ENCODE data around the gene TGM3.
"Not testable (repeated sequence)": the region's sequence is repeated elsewhere in the genome, so short reads cannot be mapped to it uniquely, and the experiment has no call there.

Gene TGM3, protein sequence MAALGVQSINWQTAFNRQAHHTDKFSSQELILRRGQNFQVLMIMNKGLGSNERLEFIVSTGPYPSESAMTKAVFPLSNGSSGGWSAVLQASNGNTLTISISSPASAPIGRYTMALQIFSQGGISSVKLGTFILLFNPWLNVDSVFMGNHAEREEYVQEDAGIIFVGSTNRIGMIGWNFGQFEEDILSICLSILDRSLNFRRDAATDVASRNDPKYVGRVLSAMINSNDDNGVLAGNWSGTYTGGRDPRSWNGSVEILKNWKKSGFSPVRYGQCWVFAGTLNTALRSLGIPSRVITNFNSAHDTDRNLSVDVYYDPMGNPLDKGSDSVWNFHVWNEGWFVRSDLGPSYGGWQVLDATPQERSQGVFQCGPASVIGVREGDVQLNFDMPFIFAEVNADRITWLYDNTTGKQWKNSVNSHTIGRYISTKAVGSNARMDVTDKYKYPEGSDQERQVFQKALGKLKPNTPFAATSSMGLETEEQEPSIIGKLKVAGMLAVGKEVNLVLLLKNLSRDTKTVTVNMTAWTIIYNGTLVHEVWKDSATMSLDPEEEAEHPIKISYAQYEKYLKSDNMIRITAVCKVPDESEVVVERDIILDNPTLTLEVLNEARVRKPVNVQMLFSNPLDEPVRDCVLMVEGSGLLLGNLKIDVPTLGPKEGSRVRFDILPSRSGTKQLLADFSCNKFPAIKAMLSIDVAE

DNA sequence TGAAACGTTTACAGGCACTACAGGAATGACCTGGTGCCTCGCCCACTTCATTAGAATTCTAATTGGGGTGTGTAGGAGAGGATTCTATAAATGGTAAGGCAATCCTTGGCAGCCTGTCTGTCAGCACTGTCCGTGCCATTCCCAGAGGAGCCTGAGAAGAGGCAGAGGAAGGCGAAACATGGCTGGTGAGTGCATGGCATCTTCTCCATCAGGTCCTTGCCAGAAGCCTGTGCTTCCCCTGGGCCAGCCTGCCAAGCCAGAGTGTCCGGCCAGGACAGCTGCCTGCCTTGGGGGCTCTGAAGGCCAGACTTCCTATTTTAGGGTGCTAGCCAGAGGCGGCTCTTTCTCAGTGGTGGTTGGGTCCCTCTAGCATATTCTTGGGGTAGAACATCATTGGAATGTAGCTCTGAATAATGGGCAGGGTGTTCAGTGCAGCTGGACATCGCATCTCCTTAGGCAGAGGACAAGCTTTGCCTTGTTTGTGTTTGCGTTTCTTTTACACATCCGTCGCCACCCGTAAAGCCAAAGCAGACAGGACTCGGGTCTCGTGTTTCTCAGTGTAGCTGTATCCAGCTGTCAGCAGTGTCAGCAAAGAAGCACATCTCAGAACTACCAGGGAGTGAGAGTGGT, at the start of gene TGM3:
Gene TGM3 (plus strand): TSS at position 116 of the 630 bp plus-strand sequence. CDS start 63 bp downstream, at position 179.
- no peak for DNase-seq

GRCh38 chr20:2246069-2246491, 49.7 kb upstream of the TGM3 start:
- DNase-seq: no peak

DNA sequence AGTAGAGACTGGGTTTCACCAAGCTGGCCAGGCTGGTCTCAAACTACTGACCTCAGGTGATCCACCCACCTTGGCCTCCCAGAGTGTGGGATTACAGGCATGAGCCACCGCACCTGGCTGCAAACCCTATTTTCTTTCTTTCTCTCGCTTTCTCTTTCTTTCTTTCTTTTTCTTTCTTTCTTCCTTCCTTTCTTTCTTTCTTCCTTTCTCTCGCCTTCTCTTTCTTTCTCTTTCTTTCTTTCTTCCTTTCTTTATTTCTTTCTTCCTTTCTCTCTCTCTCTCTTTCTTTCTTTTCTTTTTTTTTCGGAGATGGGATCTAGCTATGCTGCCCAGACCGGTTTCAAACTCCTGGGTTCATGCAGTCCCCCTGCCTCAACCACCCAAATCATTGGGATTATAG, 47.0 kb upstream of the TGM3 start:
- DNase-seq: no peak

- no peak for DNase-seq
Measured at GRCh38 chr20:2249935-2250334, 45.9 kb upstream of the TGM3 start.

- no peak for DNase-seq
Measured at GRCh38 chr20:2252419-2252997, 43.3 kb upstream of the TGM3 start.

DNA sequence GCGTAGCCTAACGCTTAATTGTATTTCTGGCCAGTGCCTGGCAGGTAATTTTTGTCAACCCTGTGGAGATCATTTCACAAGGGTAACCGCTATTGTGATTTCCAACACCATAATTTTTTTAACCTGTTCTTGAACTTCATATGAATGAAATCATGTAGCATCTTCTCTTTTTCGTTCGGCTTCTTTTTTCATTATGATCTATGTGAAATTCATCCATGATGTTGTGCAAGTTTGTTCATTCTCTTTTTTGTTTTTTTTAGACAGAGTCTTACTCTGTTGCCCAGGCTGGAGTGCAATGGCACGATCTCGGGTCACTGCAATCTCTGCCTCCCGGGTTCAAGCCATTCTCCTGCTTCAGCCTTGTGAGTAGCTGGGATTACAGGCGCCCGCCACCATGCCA, 42.5 kb upstream of the TGM3 start:
- no peak for DNase-seq

- DNase-seq: no peak
Measured at GRCh38 chr20:2254333-2254732, 41.5 kb upstream of the TGM3 start.

DNA sequence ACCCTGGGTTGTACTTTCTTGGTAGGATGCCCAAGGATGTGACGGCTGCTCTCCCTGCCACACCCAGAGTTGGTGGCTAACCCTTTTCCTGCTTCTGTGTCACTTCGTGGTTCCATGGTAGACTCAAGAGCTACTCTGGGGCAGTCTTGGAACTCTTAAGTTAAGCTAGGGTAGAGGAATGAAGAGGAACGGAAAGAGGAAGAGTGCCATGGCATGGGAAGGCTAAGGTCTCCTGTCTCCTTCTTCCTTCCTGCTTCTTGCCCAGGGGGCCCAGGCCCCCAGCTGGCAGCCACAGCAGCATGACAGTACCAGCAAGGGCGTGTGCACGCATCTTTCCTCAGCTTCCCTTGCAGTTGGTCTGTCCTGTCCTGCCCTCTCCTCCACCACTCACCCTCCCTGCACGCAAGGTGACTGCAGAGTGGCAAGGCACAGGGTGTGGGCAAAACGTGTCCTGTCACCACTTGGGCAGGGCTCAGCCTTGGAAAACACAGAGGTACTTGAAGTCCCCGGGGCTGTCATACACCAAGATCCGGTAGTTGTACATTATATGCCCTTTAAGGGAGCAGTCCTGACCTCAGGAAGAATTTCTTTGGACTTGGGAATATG, 39.8 kb upstream of the TGM3 start:
- no peak for DNase-seq

DNA sequence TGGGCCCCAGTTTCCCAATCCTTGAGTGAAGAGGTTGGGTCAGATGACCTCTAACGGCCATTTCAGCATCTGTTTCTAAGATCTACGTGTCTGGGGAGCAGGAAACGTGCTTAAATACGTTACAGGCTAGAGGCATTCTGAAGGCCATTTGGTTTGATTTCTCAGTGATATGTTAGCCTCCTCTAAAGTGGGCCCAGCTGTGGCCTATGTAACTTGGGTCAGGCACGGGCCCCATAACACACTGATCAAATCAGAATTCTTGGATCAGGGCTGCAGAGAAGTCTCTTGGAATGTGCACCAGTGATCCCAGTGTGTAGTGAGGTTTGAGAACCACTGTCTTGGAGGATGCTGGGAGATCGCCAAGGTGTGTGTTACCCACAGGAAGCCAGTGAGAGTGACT, 36.1 kb upstream of the TGM3 start:
- DNase-seq: no peak

- no peak for DNase-seq
Measured at GRCh38 chr20:2260250-2260649, 35.6 kb upstream of the TGM3 start.

GRCh38 chr20:2261046-2261485, 34.7 kb upstream of the TGM3 start:
- DNase-seq: no peak

DNA sequence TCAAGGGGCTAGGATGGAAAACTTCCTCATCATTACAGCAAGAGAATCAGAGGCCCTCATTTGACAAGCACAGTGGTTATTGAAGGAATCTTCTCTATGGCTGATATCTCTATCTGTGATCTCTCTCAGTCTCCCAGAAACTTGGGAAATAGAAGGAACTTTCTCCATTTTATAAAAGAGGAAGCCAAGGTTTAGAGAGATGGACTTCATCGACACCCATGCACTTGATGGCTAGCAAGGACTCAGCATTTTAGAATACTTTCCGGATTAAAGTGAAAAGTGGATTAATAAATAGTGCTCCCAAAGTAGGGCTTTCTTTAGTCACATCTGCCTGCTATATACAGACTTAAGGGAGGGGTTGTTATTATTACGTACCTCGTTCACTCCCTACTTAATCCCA, 34.2 kb upstream of the TGM3 start:
- no peak for DNase-seq

GRCh38 chr20:2264118-2264517, 31.7 kb upstream of the TGM3 start:
- DNase-seq: no peak

GRCh38 chr20:2264621-2265374, 31.0 kb upstream of the TGM3 start:
- not testable (repeated sequence) for DNase-seq

DNA sequence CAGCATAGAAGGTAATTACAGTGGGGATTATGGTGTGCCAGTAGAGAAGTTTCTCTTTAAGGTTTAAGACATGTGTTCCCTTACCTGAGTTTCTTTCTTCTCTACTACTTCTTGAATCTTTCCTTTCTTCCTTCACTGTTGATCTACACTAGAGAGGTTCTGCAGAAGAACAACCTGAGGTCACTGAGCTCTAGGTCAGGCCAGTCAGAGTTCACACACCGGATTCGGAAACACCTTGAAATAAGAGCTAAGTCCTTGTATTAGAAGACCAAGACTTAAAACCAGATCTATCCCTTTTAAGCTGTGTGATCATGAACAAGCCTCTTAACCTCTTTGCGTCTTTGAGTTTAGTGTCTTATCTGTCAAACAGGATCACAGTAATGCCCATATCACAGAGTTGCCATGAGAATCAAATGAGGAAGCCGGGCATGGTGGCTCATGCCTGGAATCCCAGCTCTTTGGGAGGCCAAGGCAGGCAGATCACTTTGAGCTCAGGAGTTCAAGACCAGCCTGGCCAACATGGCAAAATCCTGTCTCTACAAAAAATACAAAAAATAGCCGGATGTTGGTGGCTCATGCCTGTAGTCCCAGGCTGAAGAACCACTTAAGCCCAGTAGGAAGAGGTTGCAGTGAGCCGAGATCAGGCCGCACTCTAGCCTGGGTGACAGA, 22.0 kb upstream of the TGM3 start:
- no peak for DNase-seq

DNA sequence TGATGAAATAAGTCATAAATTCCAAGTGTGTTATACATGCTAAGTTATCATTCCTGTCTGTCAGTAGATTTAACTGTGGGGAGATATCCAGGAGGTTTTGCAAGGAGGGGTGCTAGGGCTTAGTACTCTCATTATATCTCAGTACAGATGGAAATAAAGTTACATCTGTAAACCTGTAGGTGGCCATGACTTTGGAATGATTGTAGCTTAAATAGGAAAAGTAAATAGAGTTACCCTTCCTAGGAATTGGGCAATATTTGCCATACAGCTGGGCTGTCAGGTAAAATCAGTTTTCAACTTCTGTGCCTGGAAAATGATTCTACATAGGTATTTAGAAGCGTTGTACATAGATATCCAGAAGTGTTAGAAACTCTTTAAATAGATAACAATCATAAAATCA, 19.8 kb upstream of the TGM3 start:
- no peak for DNase-seq

- no peak for DNase-seq
Measured at GRCh38 chr20:2279253-2279779, 16.5 kb upstream of the TGM3 start.

GRCh38 chr20:2280082-2280481, 15.7 kb upstream of the TGM3 start:
- no peak for DNase-seq

- DNase-seq: no peak
Measured at GRCh38 chr20:2281563-2281962, 14.2 kb upstream of the TGM3 start.

- DNase-seq: no peak
Measured at GRCh38 chr20:2282181-2282580, 13.6 kb upstream of the TGM3 start.

- no peak for DNase-seq
Measured at GRCh38 chr20:2283706-2284423, 11.9 kb upstream of the TGM3 start.

Data from SW 1271 (cell line).